Panc1 (cell line): ENCODE data around the gene LINC00237.

Experiments used
- TCF7L2 ChIP-seq: IDR thresholded peaks from 2 replicates; pipeline ENCODE4 v1.6.1; 2011; ENCODE audit warnings: mild to moderate bottlenecking, low read depth, low read length, inconsistent platforms
- TF ChIP-seq, protein P1 (sequence below): fragments of 450-650 bp; IDR thresholded peaks from 2 replicates; pipeline ENCODE4 v1.5.1; 2017; ENCODE audit warnings: mild to moderate bottlenecking

DNA sequence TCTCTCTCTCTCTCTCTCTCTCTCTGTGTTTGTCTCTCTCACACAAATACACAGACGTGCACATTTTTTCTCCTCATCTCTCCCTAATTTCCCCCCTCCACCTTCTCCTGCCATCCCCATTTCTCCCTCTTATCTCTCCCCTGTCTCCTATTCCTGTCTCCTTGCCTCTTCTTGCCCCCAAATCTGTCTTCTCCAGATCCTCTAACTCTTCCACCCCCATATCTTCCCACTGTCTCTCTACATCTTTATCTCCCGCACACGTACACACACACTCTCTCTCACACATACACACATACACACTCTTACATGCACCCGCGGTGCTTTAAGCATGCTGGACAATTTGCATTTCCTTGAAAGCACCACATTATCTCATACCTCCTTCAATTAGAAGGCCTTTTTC lies 35.7 kb upstream of the LINC00237 start:
- TF ChIP-seq, protein P1, sequence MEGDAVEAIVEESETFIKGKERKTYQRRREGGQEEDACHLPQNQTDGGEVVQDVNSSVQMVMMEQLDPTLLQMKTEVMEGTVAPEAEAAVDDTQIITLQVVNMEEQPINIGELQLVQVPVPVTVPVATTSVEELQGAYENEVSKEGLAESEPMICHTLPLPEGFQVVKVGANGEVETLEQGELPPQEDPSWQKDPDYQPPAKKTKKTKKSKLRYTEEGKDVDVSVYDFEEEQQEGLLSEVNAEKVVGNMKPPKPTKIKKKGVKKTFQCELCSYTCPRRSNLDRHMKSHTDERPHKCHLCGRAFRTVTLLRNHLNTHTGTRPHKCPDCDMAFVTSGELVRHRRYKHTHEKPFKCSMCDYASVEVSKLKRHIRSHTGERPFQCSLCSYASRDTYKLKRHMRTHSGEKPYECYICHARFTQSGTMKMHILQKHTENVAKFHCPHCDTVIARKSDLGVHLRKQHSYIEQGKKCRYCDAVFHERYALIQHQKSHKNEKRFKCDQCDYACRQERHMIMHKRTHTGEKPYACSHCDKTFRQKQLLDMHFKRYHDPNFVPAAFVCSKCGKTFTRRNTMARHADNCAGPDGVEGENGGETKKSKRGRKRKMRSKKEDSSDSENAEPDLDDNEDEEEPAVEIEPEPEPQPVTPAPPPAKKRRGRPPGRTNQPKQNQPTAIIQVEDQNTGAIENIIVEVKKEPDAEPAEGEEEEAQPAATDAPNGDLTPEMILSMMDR = no peak
- TF ChIP-seq TCF7L2 = no peak
